Epithelial cell of esophagus (primary cell): Measurements from ENCODE around the gene SREK1IP1.
"Not testable (repeated sequence)": the region's sequence is repeated elsewhere in the genome, so short reads cannot be mapped to it uniquely, and the experiment has no call there.

Source experiments
- DNase-seq: peaks from one replicate; pipeline ENCODE4 v3.0.0; 2010; ENCODE audit warnings: low read depth
- H3K4me3 ChIP-seq: 2 replicates; pipeline ENCODE4 v1.5.1; 2011; ENCODE audit warnings: mild to moderate bottlenecking, low read length, control low read depth
- TF ChIP-seq, protein P1 (sequence below): IDR thresholded peaks from 2 replicates; pipeline ENCODE4 v1.5.1; 2011; ENCODE audit warnings: low read depth, mild to moderate bottlenecking, low read length, control low read depth, inconsistent platforms; ENCODE audit not compliant: insufficient read depth; ENCODE audit errors: missing control alignments

The SREK1IP1 gene

DNA sequence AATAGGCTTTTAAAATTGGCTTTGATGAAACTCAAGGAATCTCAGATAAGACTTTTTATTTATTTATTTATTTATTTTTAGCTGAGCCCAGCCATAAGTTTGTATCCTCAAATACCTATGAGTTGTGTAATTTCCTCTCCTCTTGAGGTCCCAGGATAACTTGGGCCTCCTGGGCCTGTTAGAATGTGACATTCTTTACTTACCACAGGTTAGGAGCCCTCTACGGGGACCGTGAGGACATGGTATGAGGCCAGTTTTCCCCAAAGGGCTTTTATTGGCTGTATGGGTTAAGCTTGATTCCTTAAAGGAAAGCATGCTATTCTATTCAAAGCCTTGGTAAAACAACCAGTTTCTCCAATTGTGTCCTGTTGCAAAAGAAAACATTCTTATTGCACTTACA, 61.3 kb downstream of the SREK1IP1 start:
- DNase-seq, result no peak
- TF ChIP-seq, protein P1, sequence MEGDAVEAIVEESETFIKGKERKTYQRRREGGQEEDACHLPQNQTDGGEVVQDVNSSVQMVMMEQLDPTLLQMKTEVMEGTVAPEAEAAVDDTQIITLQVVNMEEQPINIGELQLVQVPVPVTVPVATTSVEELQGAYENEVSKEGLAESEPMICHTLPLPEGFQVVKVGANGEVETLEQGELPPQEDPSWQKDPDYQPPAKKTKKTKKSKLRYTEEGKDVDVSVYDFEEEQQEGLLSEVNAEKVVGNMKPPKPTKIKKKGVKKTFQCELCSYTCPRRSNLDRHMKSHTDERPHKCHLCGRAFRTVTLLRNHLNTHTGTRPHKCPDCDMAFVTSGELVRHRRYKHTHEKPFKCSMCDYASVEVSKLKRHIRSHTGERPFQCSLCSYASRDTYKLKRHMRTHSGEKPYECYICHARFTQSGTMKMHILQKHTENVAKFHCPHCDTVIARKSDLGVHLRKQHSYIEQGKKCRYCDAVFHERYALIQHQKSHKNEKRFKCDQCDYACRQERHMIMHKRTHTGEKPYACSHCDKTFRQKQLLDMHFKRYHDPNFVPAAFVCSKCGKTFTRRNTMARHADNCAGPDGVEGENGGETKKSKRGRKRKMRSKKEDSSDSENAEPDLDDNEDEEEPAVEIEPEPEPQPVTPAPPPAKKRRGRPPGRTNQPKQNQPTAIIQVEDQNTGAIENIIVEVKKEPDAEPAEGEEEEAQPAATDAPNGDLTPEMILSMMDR, result no peak
- no peak overlapping the region for H3K4me3 ChIP-seq

DNA sequence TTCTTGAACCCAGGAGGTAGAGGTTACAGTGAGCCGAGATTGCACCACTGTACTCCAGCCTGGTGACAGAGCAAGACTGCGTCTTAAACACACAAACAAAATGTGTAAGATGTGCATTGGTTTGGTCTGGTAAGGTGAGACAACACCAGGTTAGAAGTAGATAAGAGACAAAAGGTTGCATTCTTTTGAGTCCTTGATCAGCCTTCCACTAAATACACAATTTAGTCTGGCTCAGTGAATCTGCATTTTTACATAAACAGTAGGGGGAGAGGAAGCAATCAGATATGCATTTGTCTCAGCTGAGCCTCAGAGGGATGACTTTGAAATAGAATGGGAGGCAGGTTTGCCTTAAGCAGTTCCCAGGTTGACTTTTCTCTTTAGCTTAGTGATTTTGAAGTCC, 62.4 kb downstream of the SREK1IP1 start:
- H3K4me3 ChIP-seq, DNase-seq: not testable (repeated sequence)

DNA sequence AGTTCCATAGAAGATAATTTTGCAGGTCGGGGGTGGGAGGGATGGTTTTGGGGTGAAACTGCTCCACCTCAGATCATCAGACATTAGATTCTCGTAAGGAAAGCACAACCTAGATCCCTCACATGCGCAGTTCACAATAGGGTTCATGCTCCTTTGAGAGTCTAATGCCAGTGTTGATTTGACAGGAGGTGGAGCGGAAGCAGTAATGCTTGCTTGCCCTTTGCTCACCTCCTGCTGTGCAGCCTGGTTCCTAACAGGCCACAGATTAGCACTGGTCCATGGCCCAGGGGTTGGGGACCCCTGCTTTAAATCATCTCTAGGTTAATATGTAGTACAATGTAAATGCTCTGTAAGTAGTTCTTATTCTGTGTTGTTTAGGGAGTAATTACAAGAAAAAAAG, 67.7 kb downstream of the SREK1IP1 start:
- no peak for DNase-seq
- TF ChIP-seq, protein P1, result no peak
- H3K4me3 ChIP-seq, result no peak overlapping the region

DNA sequence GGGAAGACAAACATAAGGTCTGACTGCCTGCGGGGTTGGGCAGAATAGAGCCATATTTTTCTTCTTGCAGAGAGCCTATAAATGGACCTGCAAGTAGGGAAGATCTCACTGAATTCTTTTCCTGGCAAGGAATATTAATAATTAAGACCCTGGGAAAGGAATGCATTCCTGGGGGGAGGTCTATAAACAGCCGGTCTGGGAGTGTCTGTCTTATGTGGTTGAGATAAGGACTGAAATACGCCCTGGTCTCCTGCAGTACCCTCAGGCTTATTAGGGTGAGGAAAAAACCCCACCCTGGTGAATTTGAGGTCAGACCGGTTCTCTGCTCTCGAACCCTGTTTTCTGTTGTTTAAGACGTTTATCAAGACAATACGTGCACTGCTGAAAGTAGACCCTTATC, 72.1 kb downstream of the SREK1IP1 start:
- H3K4me3 ChIP-seq, DNase-seq: not testable (repeated sequence)

DNA sequence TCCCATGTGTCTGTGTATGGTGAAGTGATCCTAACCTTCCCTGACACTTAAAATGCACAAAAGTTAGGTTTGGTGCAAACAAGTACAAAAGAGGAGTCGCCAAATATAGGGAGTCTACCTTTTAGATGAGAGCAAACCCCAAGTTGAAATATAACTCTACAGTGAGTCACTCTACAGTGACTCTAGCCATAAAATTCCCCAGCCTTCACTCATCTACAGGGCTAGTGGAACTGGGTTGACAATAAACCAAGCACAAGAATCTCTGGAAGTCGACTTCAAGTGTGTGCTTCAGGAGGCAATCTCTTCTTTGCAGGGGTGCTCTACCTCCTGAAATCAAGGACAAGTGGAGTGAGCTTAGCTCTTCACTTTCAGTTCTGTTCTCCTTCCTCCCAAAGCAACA, 74.9 kb downstream of the SREK1IP1 start:
- no peak overlapping the region for H3K4me3 ChIP-seq
- DNase-seq, result peak; percentile 64
- TF ChIP-seq, protein P1, result no peak

DNA sequence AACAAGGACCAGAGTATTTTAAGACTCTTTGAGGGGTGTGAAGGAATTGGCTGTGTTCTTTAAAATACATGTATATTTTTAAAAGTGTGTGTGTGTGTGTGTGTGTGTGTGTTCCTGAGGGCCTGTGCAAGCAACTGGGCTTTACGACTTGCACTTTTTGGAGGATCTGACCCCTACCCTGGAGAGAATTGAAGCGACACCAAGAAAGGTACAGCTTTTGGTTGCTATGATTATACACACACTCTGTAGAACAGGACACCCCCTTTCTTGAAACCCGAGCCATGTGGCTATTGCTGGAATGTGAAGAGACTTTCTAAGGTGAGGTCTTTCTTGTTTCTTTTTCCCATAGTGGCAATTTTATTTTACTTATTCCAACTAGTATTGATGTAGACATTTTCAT, 77.2 kb downstream of the SREK1IP1 start:
- H3K4me3 ChIP-seq, result no peak overlapping the region
- TF ChIP-seq, protein P1, result no peak
- no peak for DNase-seq

DNA sequence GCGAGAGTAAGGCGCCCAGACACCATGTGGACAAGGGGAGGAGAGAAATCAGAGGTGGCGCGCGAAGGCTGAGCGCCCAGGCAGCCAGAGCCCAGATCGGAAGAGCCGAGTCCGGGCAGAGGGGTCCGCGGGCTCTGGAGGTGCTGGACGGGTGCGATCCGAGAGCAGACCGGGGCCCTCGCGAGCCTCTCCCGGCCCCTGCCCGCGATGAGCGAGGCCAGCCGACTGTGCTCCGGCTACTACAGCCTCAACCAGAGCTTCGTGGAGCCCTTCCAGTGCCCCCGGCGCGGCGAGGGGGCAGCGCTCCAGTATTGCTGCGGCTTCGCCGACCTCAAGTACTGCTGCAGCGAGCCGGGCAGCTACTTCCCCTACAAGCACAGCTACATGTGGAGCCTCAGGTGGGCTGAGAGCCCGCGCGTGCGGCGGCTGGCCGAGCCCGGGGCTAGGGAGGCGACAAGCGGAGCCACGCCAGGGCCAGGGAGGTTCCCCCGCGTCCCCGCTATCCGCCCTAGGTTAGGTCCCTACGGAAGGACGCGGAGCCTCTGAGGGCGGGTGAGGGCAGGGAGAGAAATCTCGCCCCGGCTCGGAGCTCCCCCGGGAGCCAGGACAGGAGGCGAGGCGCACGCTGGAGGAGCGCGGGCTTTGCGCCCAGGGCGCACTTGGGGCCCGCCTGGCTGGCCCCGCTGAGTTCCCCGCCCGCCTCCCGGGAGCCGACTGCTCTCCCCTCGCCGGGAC, 77.9 kb downstream of the SREK1IP1 start, which contains the start of gene SHISAL2B:
SHISAL2B (plus strand) TSS at position 87 of the 735 bp plus-strand sequence; CDS start at position 208, 121 bp downstream.
- TF ChIP-seq, protein P1, result no peak
- peak; percentile 31 for DNase-seq
- peak within 1 kb of the TSS; percentile 25 for H3K4me3 ChIP-seq

DNA sequence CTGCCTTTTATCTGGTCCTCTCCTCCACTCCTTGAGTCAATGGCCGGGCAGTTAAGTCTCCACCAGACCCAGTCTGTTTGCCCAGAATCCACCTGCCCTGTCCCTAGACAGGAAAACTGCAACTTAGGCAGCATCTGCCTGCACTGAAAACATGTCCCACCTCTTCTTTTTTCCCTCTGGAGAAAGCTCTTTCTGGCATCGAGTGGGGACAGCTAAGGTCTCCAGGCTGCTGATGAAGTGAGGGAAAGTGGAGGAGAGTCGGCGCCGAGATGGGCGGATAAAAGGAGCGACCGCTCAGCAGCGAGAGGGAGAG, 78.4 kb downstream of the SREK1IP1 start:
- peak overlapping the region; percentile 25 for H3K4me3 ChIP-seq
- DNase-seq, result no peak
- TF ChIP-seq, protein P1, result no peak
